ENCODE measurements around the gene GFPT2. TPM values are rescaled to one million over a fixed set of nuclear protein-coding genes. Genes with fewer than 3 reads are reported as not detected.
"Not testable (repeated sequence)": the region's sequence is repeated elsewhere in the genome, so short reads cannot be mapped to it uniquely, and the experiment has no call there.

Gene GFPT2
- total and polyA plus RNA-seq, 2 of the 4 experiments (the other 2 are of a cell fraction): 20.3 to 20.8 TPM

GRCh38 chr5:180299526-180299925, 53.6 kb downstream of the GFPT2 start:
- no peaks in the 10 kb centered on the region for H3K4me1 ChIP-seq (ENCODE audit: control insufficient read depth, insufficient read depth, low read length)
- H4K5ac ChIP-seq (ENCODE audit: low read depth, low read length): no peak overlapping the region
- no peak overlapping the region for H3K4ac ChIP-seq (ENCODE audit: low read depth, low read length)
- ATAC-seq (ENCODE audit: low read depth) (no peak), DNase-seq (no peak)
- no peak overlapping the region for H2BK5ac ChIP-seq (ENCODE audit: low read depth, low read length, poor library complexity, severe bottlenecking)
- H3K4me3 ChIP-seq (ENCODE audit: insufficient read depth, low read depth, low read length): no peak overlapping the region
- dilution Hi-C loops (cut with HindIII; ENCODE audit: low sequenced_read_pairs, unreplicated experiment): no loop called here
- H3K27me3 ChIP-seq (ENCODE audit: control insufficient read depth, insufficient read depth, low read length): no peaks in the 10 kb centered on the region
- no peak overlapping the region for H2BK20ac ChIP-seq (ENCODE audit: low read depth, low read length)
- peaks cover 6% of the 10 kb centered on the region; the same call in 1 of the 2 replicates for H3K9me1 ChIP-seq (ENCODE audit: insufficient read depth, low read length)
- H4K8ac ChIP-seq (ENCODE audit: low read depth in 2 of 2, low read length in 2 of 2): no peak overlapping the region
- TF ChIP-seq NFE2L2 (IDR thresholded peaks at IDR 0.05; ENCODE audit: low read depth, low read length) (no peak), MAZ (IDR thresholded peaks at IDR 0.05; ENCODE audit: borderline replicate concordance, low read depth, low read length) (no peak), MAFK (IDR thresholded peaks at IDR 0.05; ENCODE audit: low read depth, low read length) (no peak), SMC3 (IDR thresholded peaks at IDR 0.05; ENCODE audit: low read depth, low read length) (no peak), BHLHE40 (IDR thresholded peaks at IDR 0.05; ENCODE audit: low read depth, low read length) (no peak), CHD1 (IDR thresholded peaks at IDR 0.05; ENCODE audit: low read depth, low read length) (no peak), FOS (IDR thresholded peaks at IDR 0.05; ENCODE audit: low read depth, low read length) (no peak), RAD21 (IDR thresholded peaks at IDR 0.05; ENCODE audit: low read length) (no peak)
- no peaks in the 10 kb centered on the region for H3K9me3 ChIP-seq (ENCODE audit: control insufficient read depth, insufficient read depth, low read length)
- H4K20me1 ChIP-seq (ENCODE audit: insufficient read depth, low read length): no peaks in the 10 kb centered on the region
- H2AK5ac ChIP-seq (ENCODE audit: low read depth, low read length): no peak overlapping the region
- H3K56ac ChIP-seq (ENCODE audit: extremely low read depth, insufficient read depth, low read length): no peak overlapping the region
- no peak overlapping the region for H3K27ac ChIP-seq (ENCODE audit: insufficient read depth, low read length)
- H2BK120ac ChIP-seq (ENCODE audit: low read depth, low read length): no peak overlapping the region
- POLR2A ChIA-PET (ENCODE audit: unreplicated experiment): no interaction called here
- no TSS peak for BruUV-seq (replicated peaks)
- H3K23ac ChIP-seq (ENCODE audit: low read depth, low read length): no peak overlapping the region
- 60% methylated on average over 1 of the region's 3 CpGs; no CpG with 5 or more reads in 1 of the 2 experiments for WGBS, 2 experiments (ENCODE audit: extremely low coverage in 2 of 2, insufficient read length in 1 of 2)
- H2AK9ac ChIP-seq (replicated peaks; ENCODE audit: low read depth, low read length, poor library complexity): no peak overlapping the region
- intact Hi-C loops (cut with micrococcal nuclease): no loop called here
- no peak overlapping the region for H3K18ac ChIP-seq (ENCODE audit: low read depth, low read length)
- no peak overlapping the region for H2BK15ac ChIP-seq (ENCODE audit: low read depth, low read length)
- H3K4me2 ChIP-seq (ENCODE audit: low read depth, low read length): no peak overlapping the region
- no peak overlapping the region for H3K14ac ChIP-seq (replicated peaks; ENCODE audit: low read depth, low read length)
- CTCF ChIA-PET: no interaction called here
- H4K91ac ChIP-seq (ENCODE audit: insufficient read depth, low read depth, low read length): no peak overlapping the region
- H3K36me3 ChIP-seq (ENCODE audit: control insufficient read depth, insufficient read depth, low read length): peaks cover 14% of the 10 kb centered on the region
- in situ Hi-C loops (cut with MboI; ENCODE audit: low sequenced_read_pairs): no loop called here
- no peak overlapping the region for H2AFZ ChIP-seq (replicated peaks; ENCODE audit: low read length, poor library complexity)
- H3K9ac ChIP-seq (ENCODE audit: low read depth, low read length): no peak overlapping the region
- H3K79me1 ChIP-seq (ENCODE audit: low read depth in 1 of 2, low read length in 2 of 2): no peaks in the 10 kb centered on the region

- in situ Hi-C loops (cut with MboI; ENCODE audit: low sequenced_read_pairs); H2AK5ac ChIP-seq (ENCODE audit: low read depth, low read length); H3K9me1 ChIP-seq (ENCODE audit: insufficient read depth, low read length); H4K20me1 ChIP-seq (ENCODE audit: insufficient read depth, low read length); H4K91ac ChIP-seq (ENCODE audit: insufficient read depth, low read depth, low read length); H2AFZ ChIP-seq (replicated peaks; ENCODE audit: low read length, poor library complexity); H3K9me3 ChIP-seq (ENCODE audit: control insufficient read depth, insufficient read depth, low read length); H3K56ac ChIP-seq (ENCODE audit: extremely low read depth, insufficient read depth, low read length); POLR2A ChIA-PET (ENCODE audit: unreplicated experiment); H4K8ac ChIP-seq (ENCODE audit: low read depth in 2 of 2, low read length in 2 of 2); H3K27ac ChIP-seq (ENCODE audit: insufficient read depth, low read length); DNase-seq; H4K5ac ChIP-seq (ENCODE audit: low read depth, low read length); BruUV-seq (replicated peaks); ATAC-seq (ENCODE audit: low read depth); CTCF ChIA-PET; H3K4me3 ChIP-seq (ENCODE audit: insufficient read depth, low read depth, low read length); H3K9ac ChIP-seq (ENCODE audit: low read depth, low read length); H3K14ac ChIP-seq (replicated peaks; ENCODE audit: low read depth, low read length); H3K4me1 ChIP-seq (ENCODE audit: control insufficient read depth, insufficient read depth, low read length); H3K79me1 ChIP-seq (ENCODE audit: low read depth in 1 of 2, low read length in 2 of 2); H3K18ac ChIP-seq (ENCODE audit: low read depth, low read length); dilution Hi-C loops (cut with HindIII; ENCODE audit: low sequenced_read_pairs, unreplicated experiment); H3K4ac ChIP-seq (ENCODE audit: low read depth, low read length); H3K27me3 ChIP-seq (ENCODE audit: control insufficient read depth, insufficient read depth, low read length); H2BK15ac ChIP-seq (ENCODE audit: low read depth, low read length); H2BK120ac ChIP-seq (ENCODE audit: low read depth, low read length); H2BK20ac ChIP-seq (ENCODE audit: low read depth, low read length); H3K23ac ChIP-seq (ENCODE audit: low read depth, low read length); intact Hi-C loops (cut with micrococcal nuclease); H2BK5ac ChIP-seq (ENCODE audit: low read depth, low read length, poor library complexity, severe bottlenecking); H3K4me2 ChIP-seq (ENCODE audit: low read depth, low read length); H2AK9ac ChIP-seq (replicated peaks; ENCODE audit: low read depth, low read length, poor library complexity): not testable (repeated sequence)
- H3K36me3 ChIP-seq (ENCODE audit: control insufficient read depth, insufficient read depth, low read length): peaks cover 11% of the 10 kb centered on the region
- 100% methylated on average over 6 of the region's 14 CpGs; no CpG with 5 or more reads in 1 of the 2 experiments for WGBS, 2 experiments (ENCODE audit: extremely low coverage in 2 of 2, insufficient read length in 1 of 2)
These were observed 54.1 kb downstream of the GFPT2 start for GRCh38 chr5:180299014-180299413.

Data from IMR-90 (cell line).